GM18868 (cell line): ENCODE data around the gene SNTN.
"Not testable (repeated sequence)": the region's sequence is repeated elsewhere in the genome, so short reads cannot be mapped to it uniquely, and the experiment has no call there.

Source experiments
- ATAC-seq: cut with Tn5 transposase; IDR thresholded peaks from one replicate; pipeline ENCODE4 v1.9.1; 2021; ENCODE audit warnings: mild to moderate bottlenecking, moderate library complexity; ENCODE audit not compliant: unreplicated experiment

The SNTN gene

DNA sequence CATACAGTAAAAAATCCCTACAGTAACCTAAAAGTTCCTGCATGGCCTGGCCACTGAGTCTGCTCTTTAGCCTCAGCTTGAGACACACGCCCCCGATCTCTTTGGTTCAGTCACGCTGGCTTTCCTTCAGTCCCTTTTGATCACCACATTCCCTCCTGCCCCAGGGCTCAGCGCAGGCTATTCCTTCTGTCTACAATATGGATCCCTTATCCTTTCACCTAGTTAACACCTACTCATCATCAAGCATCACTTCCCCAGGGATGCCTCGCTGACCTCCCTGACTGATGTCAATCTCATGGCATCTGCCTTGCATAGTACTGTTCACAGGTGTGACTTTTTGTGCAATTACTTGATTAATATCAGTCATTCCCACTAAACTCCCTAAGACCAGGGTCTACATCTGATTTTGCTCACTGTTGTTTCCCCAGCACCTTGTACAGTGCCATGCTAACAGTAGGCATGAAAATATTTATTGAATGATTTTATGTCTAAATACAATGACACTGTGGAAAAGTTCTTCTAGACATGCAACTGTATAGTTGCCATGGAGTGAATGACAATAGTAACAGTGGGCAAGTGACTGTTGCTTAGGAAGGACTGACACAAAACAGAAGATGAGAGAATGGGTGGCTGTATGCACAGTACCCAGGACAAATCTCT lies at the start of gene SNTN:
TSS of gene SNTN (plus strand) at position 610 of the 660 bp plus-strand sequence. CDS start at position 623, 13 bp downstream.
- no peak for ATAC-seq

- ATAC-seq, result no peak
Observed at GRCh38 chr3:63607716-63608115, 44.8 kb upstream of the SNTN start.

DNA sequence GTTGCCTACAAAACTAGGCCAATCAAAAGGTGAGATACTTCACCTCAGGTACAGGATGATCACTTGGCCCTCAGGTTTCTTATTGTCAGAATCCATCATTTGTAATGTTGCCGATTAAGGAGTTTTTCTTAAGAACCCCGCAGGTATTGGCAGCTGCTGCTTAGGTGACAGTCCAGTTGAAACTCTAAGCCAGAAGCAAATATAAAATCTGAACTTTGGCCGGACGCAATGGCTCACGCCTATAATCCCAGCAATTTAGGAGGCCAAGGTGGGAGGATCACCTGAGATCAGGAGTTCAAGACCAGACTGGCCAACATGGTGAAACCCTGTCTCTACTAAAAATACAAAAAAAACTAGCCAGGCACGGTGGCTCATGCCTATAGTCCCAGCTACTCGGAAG lies 43.1 kb upstream of the SNTN start:
- no peak for ATAC-seq

DNA sequence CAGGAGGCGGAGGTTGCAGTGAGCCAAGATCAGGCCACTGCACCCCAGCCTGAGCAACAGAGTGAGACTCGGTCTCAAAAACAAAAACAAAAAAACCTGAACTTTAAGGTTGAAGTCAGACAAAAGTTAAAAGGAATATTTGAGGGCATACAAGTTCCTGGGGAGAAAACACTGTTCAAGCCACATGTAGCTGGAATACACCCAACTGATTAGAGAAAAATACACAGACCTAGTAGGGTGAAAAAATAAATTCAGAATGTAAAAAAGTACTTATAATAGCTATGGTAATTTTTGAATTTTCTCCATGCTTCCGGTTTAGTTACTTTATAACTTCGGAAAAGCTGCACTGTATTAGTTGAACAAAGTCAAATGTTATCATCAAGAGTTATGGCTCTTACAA lies 42.6 kb upstream of the SNTN start:
- no peak for ATAC-seq

DNA sequence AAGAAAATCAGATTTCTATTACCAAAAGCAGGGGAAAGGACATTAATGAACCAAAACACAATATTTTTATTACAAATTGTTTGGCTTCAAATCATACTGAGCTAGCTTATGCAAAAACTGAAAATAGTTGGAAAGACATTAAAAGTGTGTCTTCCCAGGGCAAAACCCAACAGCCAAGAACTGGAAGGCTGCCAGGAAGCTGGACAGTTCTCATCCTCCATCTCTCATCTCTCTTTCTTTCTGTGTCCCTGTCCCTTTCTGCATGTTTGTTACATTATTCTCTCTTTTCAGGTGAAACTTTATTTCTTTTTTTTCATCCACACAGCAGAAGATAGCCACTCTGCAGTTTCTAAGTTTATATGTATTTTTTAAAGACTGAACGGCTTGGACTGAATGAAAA lies 41.1 kb upstream of the SNTN start:
- ATAC-seq, result no peak

DNA sequence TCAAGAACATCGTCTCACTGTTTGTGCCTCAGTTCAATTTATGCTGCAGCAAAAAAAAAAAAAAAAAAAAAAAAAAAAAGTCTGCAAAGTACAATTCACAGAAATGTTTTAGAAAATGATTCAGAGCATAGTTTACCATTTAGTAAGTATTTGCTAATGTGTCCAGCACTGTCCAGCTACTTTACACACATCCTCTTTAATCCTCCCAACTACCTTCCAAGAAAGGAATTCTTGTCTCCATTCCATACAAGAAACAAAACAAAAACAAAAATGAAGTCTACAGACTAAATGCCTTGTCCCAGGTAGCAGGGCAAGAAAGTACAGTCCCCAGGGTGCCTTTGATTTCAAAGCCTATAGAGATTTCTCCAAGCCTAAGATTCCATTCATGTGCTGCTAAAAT lies 38.9 kb upstream of the SNTN start:
- no peak for ATAC-seq

DNA sequence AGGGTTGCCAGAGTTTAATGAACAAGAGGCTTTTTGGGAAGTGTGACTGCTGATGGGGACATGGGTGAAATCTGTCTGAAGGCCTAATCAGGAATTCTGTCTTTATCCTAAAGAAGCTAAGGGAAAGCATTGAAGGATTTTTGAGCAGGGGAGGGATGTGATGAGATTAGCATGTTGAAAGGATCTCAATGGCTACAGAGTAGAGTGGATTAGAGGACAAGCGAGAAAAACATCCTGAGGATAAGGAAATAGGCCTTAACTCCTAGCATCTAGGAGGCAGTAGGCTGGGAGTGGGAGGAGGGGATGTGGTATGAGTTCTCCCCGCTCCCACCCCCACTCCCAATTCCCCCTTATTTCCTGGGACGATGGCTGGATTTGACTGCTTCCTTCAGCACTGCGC lies 35.1 kb upstream of the SNTN start:
- ATAC-seq, result no peak

DNA sequence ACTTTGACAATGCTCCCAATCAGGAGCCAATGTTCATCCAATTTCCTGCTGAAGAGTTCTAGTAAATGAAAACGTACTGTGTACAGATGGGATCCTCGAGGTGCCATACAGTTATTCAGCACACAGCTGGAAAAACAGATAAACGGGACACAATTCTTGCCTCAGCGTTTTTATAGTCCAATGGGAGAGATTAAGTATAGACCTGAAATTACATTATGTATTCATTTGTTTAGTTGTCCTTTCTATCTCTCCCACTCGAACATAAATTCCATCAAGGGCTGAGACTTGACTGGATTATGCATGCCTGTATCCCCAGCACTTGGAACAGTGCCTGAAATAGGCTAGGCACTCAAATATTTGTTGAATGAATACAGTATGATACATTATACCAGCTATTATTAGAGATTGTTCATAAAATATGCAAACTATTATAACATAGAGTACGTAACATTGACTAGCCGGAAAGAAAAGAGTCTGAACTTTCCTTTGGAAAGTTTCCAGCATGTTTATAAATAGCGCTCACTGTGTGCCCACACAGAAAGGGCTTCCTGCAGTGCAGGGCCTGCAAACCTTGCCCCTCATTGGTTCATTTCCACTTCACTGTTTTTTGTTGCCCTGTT lies 27.4 kb upstream of the SNTN start:
- no peak for ATAC-seq

DNA sequence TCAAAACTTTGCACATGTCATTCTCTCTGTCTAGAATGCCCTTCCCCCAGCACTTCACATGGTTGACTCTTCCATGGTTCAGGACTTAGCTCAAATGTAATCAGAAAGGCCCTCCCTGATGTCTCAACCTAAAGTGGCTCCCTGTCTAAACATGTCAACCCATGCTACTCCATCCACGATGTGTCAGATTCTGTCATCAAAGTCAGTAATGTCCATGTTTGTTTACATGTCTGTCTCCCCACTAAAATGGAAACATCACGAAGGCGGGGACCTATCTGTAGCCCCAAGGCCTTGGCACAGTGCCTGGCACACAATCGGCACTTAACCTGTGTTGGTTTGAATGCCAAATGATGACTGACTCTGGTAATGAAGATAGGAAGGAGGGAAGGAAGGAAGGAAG lies 20.8 kb upstream of the SNTN start:
- ATAC-seq, result no peak

GRCh38 chr3:63635186-63635585 lies 17.3 kb upstream of the SNTN start:
- ATAC-seq, result no peak

DNA sequence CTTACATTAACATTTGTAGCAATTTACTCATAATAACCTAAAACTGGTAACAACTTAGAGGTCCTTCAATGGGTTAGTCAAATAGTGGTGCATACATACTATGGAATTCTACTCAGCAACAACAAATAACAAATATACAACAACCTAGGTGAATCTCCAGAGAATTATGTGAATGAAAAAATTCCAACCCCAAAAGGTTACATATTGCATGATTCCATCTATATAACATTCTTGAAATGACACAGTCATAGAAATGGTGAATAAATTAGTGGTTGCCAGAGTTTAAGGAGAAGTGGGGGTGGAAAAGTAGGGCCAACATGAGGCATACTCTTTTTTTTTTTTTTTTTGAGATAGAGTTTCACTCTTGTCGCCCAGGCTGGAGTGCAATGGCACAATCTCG lies 12.7 kb upstream of the SNTN start:
- ATAC-seq, result no peak

DNA sequence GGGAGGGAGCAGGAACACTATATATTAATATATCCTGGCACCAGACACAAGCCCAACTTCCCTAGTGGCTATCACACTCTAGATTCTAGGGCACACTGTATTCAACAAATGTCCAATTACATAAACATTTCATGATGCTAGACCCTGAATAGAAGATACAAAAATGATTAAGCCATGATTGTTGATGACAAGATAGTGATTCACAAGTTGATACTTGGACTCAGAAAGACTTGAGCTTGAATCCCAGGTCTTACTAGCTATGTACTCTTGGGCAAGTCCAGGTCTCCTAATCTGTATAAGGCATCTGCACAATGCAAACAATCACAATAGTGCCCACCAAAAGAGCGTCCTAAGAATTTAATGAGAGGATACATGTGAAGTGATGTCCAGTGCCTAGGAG lies 10.0 kb upstream of the SNTN start:
- no peak for ATAC-seq

GRCh38 chr3:63644212-63644797 lies 8.2 kb upstream of the SNTN start:
- ATAC-seq, result no peak

DNA sequence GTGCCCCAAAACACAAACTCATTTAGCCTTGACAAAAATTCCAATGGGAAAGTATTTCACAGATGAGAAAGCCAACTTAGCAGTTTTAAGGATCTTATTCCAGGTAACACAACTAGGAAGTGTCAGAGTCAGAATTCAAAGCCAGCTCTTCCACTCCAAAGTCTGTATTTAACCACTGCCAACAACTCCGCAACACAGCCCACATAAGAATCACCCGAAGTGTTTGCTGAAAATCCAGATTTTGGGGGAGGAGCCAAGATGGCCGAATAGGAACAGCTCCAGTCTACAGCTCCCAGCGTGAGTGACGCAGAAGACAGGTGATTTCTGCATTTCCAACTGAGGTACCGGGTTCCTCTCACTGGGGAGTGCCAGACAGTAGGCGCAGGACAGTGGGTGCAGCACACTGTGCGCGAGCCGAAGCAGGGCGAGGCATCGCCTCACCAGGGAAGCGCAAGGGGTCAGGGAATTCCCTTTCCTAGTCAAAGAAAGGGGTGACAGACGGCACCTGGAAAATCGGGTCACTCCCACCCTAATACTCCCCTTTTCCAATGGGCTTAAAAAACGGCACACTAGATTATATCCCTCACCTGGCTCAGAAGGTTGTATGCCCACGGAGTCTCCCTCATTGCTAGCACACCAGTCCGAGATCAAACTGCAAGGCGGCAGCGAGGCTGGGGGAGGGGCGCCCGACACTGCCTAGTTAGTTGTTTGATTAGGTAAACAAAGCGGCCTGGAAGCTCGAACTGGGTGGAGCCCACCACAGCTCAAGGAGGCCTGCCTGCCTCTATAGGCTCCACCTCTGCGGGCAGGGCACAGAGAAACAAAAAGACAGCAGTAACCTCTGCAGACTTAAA lies 7.3 kb upstream of the SNTN start:
- ATAC-seq, result not testable (repeated sequence)

- no peak for ATAC-seq
Observed at GRCh38 chr3:63654211-63654610, 1.7 kb downstream of the SNTN start.

- no peak for ATAC-seq
Observed at GRCh38 chr3:63654931-63655330, 2.5 kb downstream of the SNTN start.

DNA sequence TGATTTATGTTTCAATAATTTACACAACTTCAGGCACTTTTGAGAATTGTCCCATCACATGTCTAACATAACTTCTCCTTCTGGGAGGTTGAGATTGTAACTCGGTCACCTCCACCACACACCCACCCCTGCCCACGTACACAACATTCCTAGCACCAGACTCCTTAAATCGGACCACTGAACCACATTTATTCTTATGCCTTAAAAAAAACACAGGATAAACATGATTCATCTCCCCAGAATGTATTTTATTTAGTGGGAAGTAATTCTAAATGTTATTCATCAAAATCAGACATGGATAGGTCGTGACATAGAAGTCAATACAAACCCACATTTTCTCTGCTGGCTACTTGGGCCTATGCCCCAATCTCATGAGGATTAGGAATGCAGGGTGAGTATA lies 3.0 kb downstream of the SNTN start:
- no peak for ATAC-seq

GRCh38 chr3:63656786-63657185 lies 4.3 kb downstream of the SNTN start:
- no peak for ATAC-seq

DNA sequence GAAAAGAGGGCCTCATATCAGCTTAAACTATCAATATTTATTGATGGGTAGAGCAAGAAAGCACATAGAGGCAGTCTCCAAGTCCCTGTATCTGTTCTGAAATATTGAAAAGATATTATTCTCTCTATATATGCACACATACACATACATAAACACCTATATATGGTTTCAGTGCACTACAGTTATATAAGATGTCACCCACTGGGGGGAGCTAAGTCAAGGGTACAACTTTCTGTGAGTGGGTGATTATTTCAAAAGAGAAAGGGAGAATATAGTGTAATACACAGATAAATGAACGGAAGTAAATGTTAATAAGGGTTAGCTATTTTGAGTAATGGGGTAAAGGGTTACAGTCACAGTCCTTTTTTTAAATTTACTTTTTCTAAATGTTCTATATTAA lies 8.8 kb downstream of the SNTN start:
- ATAC-seq, result no peak

GRCh38 chr3:63662011-63662410 lies 9.5 kb downstream of the SNTN start:
- ATAC-seq, result no peak

GRCh38 chr3:63662500-63662899 lies 10.0 kb downstream of the SNTN start:
- no peak for ATAC-seq

- ATAC-seq, result no peak
Observed at GRCh38 chr3:63670544-63670943, 18.1 kb downstream of the SNTN start.
